Cerebellar nuclear complex (tissue), 1 donor: ENCODE measurements around the gene SLC17A9.

Experiments
- DNase-seq, 2 experiments: peaks; one replicate each; lab custom pipeline; 2025; lab: John Stamatoyannopoulos, UW

SLC17A9 gene

GRCh38 chr20:62982124-62983075 is 29.9 kb downstream of the SLC17A9 start:
- no peak for DNase-seq

- DNase-seq: no peak
Measured at GRCh38 chr20:62983210-62983609, 30.7 kb downstream of the SLC17A9 start.

GRCh38 chr20:62984666-62985443 is 32.3 kb downstream of the SLC17A9 start:
- no peak for DNase-seq

- DNase-seq: no peak
Measured at GRCh38 chr20:62985444-62985778, 32.9 kb downstream of the SLC17A9 start.

GRCh38 chr20:62986257-62986800 is 33.8 kb downstream of the SLC17A9 start:
- no peak for DNase-seq

GRCh38 chr20:62987114-62987513 is 34.6 kb downstream of the SLC17A9 start:
- DNase-seq: no peak

GRCh38 chr20:62989201-62989601 is 36.7 kb downstream of the SLC17A9 start:
- no peak for DNase-seq

GRCh38 chr20:62990306-62990825 is 37.9 kb downstream of the SLC17A9 start:
- no peak for DNase-seq

GRCh38 chr20:62991196-62991807 is 38.8 kb downstream of the SLC17A9 start:
- DNase-seq: no peak

GRCh38 chr20:62991863-62992262 is 39.4 kb downstream of the SLC17A9 start:
- DNase-seq: no peak

- no peak for DNase-seq
Measured at GRCh38 chr20:62993856-62994494, 41.5 kb downstream of the SLC17A9 start.

GRCh38 chr20:62994869-62995281 is 42.4 kb downstream of the SLC17A9 start:
- no peak for DNase-seq

- no peak for DNase-seq
Measured at GRCh38 chr20:62995481-62995880, 43.0 kb downstream of the SLC17A9 start.

- no peak for DNase-seq
Measured at GRCh38 chr20:62995898-62996595, 43.5 kb downstream of the SLC17A9 start.

GRCh38 chr20:62996596-62996982 is 44.1 kb downstream of the SLC17A9 start:
- DNase-seq: no peak

- no peak for DNase-seq
Measured at GRCh38 chr20:62997417-62998035, 45.0 kb downstream of the SLC17A9 start.

GRCh38 chr20:62998449-62998848 is 45.9 kb downstream of the SLC17A9 start:
- DNase-seq: no peak

- no peak for DNase-seq
Measured at GRCh38 chr20:62999580-62999979, 47.1 kb downstream of the SLC17A9 start.

GRCh38 chr20:63000036-63000435 is 47.5 kb downstream of the SLC17A9 start:
- DNase-seq: no peak

GRCh38 chr20:63000958-63001357 is 48.4 kb downstream of the SLC17A9 start:
- no peak for DNase-seq
